HS-27A (cell line): ENCODE measurements around the gene DDI2.
"Not testable (repeated sequence)": the region's sequence is repeated elsewhere in the genome, so short reads cannot be mapped to it uniquely, and the experiment has no call there.

Experiments
- DNase-seq: peaks from one replicate; pipeline ENCODE4 v3.0.0-alpha.2; 2012; ENCODE audit warnings: low read depth, missing footprints

Gene DDI2

GRCh38 chr1:15637826-15638225 is 20.6 kb downstream of the DDI2 start:
- no peak for DNase-seq

- no peak for DNase-seq
Measured at GRCh38 chr1:15639262-15639661, 22.0 kb downstream of the DDI2 start.

- DNase-seq, result no peak
Measured at GRCh38 chr1:15639931-15640330, 22.7 kb downstream of the DDI2 start.

- DNase-seq, result no peak
Measured at GRCh38 chr1:15640667-15641066, 23.4 kb downstream of the DDI2 start.

- DNase-seq, result no peak
Measured at GRCh38 chr1:15649937-15650336, 32.7 kb downstream of the DDI2 start.

- no peak for DNase-seq
Measured at GRCh38 chr1:15650433-15650832, 33.2 kb downstream of the DDI2 start.

GRCh38 chr1:15652130-15652529 is 34.9 kb downstream of the DDI2 start:
- not testable (repeated sequence) for DNase-seq

- no peak for DNase-seq
Measured at GRCh38 chr1:15654091-15654690, 36.9 kb downstream of the DDI2 start.

- no peak for DNase-seq
Measured at GRCh38 chr1:15656464-15656863, 39.2 kb downstream of the DDI2 start.

GRCh38 chr1:15657021-15657420 is 39.8 kb downstream of the DDI2 start:
- no peak for DNase-seq

GRCh38 chr1:15660151-15660550 is 42.9 kb downstream of the DDI2 start:
- DNase-seq, result no peak

GRCh38 chr1:15662477-15662876 is 45.2 kb downstream of the DDI2 start:
- no peak for DNase-seq

- DNase-seq, result no peak
Measured at GRCh38 chr1:15663925-15664324, 46.7 kb downstream of the DDI2 start.

GRCh38 chr1:15667362-15667761 is 50.1 kb downstream of the DDI2 start:
- DNase-seq, result no peak

- no peak for DNase-seq
Measured at GRCh38 chr1:15668089-15668754, 51.0 kb downstream of the DDI2 start.

- no peak for DNase-seq
Measured at GRCh38 chr1:15669074-15669473, 51.8 kb downstream of the DDI2 start.

GRCh38 chr1:15669864-15670263 is 52.6 kb downstream of the DDI2 start:
- no peak for DNase-seq

- DNase-seq, result no peak
Measured at GRCh38 chr1:15671430-15671829, 54.2 kb downstream of the DDI2 start.

GRCh38 chr1:15674386-15675159 is 57.3 kb downstream of the DDI2 start:
- no peak for DNase-seq

GRCh38 chr1:15676010-15676409 is 58.8 kb downstream of the DDI2 start:
- no peak for DNase-seq

- DNase-seq, result no peak
Measured at GRCh38 chr1:15676688-15677661, 59.7 kb downstream of the DDI2 start.

GRCh38 chr1:15678578-15678977 is 61.3 kb downstream of the DDI2 start:
- DNase-seq, result peak; percentile 75
